HG02884 (cell line): ENCODE data around the gene SLC44A5.
"Not testable (repeated sequence)": the region's sequence is repeated elsewhere in the genome, so short reads cannot be mapped to it uniquely, and the experiment has no call there.

Source experiments
- ATAC-seq: cut with Tn5 transposase; IDR thresholded peaks from one replicate; pipeline ENCODE4 v1.9.1; 2021; ENCODE audit warnings: mild to moderate bottlenecking, moderate library complexity; ENCODE audit not compliant: unreplicated experiment

The SLC44A5 gene

DNA sequence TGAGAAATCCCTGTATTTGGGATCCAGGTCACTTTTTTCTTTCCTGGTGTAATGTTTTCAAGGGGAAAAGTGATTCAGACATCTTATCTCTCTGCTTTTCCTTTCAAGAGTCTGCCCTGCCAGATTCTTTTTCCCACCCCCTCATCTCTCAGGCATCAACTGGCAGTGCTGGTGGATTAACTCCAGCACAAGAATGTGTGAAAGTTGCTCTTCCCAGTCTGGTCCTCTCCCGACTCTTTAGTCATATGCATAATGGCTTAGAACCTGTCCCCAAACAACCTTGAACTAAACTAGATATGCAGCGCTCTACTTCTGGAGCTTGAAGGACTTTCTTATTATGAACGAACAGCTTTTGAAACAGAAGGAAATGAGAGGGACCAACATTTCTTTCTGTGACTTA, 88.5 kb downstream of the SLC44A5 start:
- ATAC-seq = no peak

GRCh38 chr1:75521658-75522057, 89.3 kb downstream of the SLC44A5 start:
- no peak for ATAC-seq

DNA sequence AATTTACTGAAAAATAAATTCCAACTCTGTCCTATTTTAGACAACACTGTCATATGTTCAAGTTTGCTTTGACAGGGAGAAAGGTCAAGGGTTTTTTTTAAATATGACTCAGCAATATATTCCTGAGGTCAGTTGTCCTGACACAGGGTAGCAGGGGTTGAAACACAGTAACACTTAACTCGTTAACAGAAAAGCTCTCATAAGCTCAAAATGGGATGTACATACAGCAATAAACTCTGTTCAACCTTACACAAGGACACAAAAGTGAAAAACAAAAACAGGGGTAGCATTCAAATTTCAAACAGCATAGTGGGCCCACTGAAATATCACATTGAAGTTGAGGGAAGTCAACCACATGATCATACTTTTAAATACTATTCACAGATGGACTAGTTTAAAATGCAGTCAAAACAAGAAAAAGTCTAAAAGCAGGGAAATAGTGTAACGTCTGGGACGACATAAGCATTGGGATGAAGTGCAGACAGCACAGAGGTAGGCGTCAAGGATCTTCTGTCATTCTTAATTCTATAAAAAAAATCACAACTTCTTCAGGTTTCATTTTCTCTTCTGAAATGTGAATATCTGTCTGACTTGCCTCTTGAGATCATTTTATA, 89.9 kb downstream of the SLC44A5 start:
- no peak for ATAC-seq

DNA sequence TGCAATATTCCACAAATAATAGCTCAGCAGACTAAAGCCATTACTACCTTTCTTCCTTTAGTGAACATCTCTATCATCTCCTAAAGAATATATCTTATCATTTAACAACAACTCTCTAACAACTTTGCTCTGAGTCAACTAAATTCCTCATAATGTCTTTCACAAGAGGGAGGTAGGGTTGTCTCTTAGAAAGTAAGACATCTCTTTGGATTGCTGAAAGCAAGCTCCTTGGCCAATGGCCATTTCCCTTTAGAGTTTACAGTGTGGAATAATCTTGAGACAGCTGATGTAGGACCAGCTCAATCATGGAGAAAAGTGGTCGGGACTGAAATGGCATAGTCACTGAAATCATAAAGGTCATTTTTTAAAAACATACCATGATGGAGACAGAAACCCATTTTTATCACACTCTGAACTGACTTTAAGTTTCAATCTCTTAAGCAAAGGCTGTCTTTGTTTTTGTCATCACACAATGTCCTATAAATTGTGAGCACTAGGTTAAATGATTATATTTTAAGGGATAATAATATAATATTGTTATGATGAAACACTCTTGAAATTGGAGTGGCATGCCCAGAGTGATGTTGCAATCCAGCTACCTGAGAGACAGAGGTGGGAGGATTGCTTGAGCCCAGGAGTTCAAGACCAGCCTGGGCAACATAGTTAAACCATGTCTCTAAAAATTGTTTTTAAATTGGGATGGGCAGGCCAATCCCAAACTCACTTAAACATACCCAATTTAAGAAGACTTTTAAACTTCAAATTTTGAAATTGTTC, 91.1 kb downstream of the SLC44A5 start:
- no peak for ATAC-seq

- ATAC-seq = no peak
Measured at GRCh38 chr1:75518686-75519085, 92.2 kb downstream of the SLC44A5 start.

GRCh38 chr1:75514270-75514669, 96.6 kb downstream of the SLC44A5 start:
- ATAC-seq = no peak

- ATAC-seq = no peak
Measured at GRCh38 chr1:75506976-75507375, 103.9 kb downstream of the SLC44A5 start.

GRCh38 chr1:75503221-75503974, 107.5 kb downstream of the SLC44A5 start:
- no peak for ATAC-seq

DNA sequence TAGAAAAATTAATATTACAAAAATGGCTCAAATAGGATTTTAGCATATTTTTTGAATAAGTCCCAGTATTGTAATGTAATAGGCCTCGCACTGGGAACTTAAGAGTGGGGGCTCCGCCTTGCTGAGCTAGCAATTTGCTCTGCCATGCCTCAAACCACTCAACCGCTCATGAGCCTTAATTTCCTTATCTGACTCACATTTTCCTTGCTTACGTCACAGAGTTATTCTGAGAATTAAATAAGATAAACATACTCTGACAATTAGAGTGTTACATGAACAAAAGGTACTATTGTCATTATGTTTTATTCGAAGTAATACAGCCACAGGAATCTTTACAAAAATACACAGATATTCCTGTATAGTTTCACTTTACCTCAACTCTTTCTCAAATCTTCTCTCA, 108.1 kb downstream of the SLC44A5 start:
- no peak for ATAC-seq

DNA sequence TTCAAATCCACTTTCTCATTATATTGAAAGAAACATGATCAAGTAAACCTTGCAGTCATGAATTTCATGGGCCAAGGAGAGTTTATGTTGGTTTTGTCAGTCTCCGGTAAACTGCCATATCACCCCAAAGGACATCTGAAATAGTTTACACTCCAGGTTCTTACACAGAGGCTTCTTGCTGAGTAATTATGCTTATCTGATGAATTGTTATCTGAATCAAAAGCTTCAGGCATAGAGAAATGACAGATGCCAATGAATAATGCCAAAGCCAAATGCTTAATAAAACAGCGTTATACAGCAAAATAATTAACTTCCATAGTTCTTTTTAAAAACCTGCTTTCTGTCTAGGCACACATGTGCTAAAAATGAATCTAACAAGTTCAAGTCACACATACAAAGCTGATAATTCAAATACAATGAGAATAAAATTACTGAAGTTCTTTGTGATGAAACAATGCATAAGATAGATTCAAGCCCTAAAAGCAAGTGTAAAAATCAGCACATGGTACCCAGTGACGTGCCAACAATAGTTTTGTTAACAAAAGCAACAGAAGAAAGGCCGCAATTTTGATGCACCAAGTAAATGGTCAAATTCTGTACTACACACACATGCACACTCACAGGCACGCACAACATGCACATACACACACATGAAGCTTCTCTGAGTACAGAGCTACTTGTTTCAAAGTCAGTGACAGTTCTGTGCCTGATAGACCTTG, 109.2 kb downstream of the SLC44A5 start:
- ATAC-seq = no peak

GRCh38 chr1:75492011-75492410, 118.9 kb downstream of the SLC44A5 start:
- no peak for ATAC-seq

DNA sequence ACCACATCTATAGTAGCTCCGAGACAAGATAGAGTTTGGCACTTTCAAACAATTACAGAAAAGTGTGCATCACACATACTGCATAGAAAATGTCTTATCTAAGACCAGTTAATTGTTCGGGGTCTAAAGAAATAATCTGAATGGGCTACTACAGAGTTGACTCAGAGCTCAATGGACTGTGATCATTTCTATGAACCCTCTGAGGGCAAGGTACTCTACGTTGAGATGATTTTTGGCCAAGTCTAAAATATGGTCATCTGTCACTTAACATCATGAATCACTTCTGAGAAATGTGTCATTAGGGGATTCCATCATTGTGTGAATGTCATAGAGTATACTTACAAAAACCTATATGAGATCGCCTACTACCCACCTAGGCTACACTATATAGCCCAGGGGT, 123.5 kb downstream of the SLC44A5 start:
- ATAC-seq = no peak

GRCh38 chr1:75484789-75485188, 126.1 kb downstream of the SLC44A5 start:
- no peak for ATAC-seq

DNA sequence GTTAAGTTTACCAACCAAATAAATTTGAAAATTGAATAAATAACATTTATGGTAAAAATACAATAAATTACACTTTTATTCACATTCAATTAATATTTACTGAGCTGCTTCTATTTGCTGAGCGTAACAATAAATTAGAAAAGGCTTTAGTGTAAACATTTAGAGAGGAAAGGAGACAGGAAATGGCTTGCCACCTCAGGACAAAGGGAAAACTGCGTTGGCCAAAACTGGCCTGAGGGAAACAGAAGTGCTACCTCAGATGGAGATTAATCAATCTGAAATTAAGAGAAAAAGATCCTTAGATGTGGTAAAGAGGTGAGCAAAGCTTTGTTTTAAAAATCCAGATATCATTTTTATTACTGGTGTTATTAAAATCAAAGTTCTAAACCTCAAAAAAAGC, 128.0 kb downstream of the SLC44A5 start:
- ATAC-seq = no peak

DNA sequence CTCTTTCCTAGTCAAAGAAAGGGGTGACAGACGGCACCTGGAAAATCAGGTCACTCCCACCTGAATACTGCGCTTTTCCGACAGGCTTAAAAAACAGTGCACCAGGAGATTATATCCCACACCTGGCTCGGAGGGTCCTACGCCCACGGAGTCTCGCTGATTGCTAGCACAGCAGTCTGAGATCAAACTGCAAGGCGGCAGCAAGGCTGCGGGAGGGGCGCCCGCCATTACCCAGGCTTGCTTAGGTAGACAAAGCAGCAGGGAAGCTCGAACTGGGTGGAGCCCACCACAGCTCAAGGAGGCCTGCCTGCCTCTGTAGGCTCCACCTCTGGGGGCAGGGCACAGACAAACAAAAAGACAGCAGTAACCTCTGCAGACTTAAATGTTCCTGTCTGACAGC, 134.4 kb downstream of the SLC44A5 start:
- not testable (repeated sequence) for ATAC-seq

DNA sequence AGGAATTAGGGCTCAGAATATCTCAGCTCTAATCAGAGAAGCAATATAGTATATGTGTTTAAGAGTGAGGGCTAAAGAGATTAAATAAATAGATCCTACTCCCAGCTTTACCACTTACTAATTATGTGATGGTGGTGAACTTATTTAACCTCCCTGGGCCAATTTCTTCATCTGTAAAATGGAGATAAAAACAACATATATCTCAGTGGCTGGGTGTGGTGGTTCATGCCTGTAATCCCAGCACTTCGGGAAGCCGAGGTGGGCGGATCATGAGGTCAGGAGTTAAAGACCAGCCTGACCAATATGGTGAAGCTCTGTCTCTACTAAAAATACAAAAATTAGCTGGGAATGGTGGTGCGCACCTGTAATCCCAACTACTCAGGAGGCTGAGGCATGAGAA, 135.2 kb downstream of the SLC44A5 start:
- no peak for ATAC-seq

GRCh38 chr1:75472971-75473603, 137.8 kb downstream of the SLC44A5 start:
- ATAC-seq = no peak

GRCh38 chr1:75472089-75472970, 138.6 kb downstream of the SLC44A5 start:
- no peak for ATAC-seq

DNA sequence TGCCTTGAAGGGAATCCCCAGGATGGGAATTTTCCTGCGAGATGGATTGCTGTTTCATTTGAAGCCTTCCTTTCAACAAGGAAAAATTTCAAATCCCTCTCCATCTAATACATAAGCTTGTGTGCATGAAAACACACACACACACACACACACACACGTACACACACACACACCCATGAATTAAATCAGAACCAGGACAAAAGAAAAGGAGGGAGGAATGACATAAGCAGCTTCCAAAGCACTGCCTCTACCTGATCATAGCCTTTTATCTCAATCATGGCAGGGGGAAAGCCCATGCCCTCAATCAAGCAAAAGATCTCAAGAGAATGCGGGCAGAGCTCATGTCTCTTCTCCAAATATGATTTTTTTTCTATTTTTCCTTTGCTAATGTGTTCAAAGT, 139.7 kb downstream of the SLC44A5 start:
- ATAC-seq = no peak

GRCh38 chr1:75470448-75470847, 140.5 kb downstream of the SLC44A5 start:
- ATAC-seq = no peak
